ENCODE data around the gene NFIA.
A peak's percentile ranks its signal among the peaks of the same experiment; 100 is the strongest.
"Not testable (repeated sequence)": the region's sequence is repeated elsewhere in the genome, so short reads cannot be mapped to it uniquely, and the experiment has no call there.

Gene NFIA

GRCh38 chr1:61447968-61448430 is 365.6 kb downstream of the NFIA start:
- no peak for FAIRE-seq

DNA sequence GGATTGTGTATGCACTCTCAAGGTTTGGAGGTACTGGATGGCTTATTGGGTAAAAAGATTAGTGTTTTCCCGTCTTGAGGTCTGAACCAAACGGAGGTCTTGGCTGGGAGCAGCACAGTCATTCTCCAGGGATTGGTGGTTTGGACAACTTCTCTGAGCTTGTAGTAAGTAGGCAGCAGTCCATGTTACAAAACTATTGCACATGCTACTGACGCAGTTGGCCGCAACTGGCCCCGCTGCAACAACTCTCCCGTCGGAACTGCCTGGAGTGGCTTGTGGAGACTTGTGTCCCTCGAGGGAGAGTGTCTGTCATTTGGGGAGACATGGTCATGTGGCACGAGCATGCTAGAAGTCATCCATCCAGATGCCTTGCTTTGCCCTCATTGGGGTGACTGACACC is 366.6 kb downstream of the NFIA start:
- DNase-seq (ENCODE audit: low spot score) (no peak), FAIRE-seq (no peak)

More at GRCh38 chr1:61447968-61448430, 365.6 kb downstream of the NFIA start:
- no peak for DNase-seq (ENCODE audit: low spot score)

DNA sequence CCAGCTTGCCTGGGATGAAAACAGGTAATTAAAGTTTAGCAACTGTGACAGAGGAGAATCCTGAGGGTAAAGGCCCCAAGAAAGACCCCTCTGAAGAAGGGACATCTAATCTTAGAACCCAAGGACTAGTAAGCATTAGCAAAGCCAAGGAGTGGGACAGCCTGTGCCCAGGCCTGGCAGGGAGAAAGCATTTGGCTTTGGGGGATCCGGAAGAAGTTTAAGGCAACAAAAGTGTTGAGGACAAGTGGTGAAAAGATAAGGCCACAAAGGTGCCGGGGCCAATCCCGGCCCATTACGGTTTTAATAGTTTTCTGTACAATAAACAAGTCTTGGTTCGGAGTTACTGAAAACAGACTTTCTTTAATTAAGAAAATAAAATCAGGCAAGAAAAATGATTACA is 367.0 kb downstream of the NFIA start:
- no peak for FAIRE-seq
- no peak for DNase-seq (ENCODE audit: low spot score)

GRCh38 chr1:61450454-61450853 is 368.1 kb downstream of the NFIA start:
- FAIRE-seq (no peak), DNase-seq (ENCODE audit: low spot score) (no peak)

- FAIRE-seq (no peak), DNase-seq (ENCODE audit: low spot score) (no peak)
Measured at GRCh38 chr1:61450872-61451571, 368.7 kb downstream of the NFIA start.

GRCh38 chr1:61451572-61451968 is 369.2 kb downstream of the NFIA start:
- DNase-seq (ENCODE audit: low spot score) (no peak), FAIRE-seq (no peak)

DNA sequence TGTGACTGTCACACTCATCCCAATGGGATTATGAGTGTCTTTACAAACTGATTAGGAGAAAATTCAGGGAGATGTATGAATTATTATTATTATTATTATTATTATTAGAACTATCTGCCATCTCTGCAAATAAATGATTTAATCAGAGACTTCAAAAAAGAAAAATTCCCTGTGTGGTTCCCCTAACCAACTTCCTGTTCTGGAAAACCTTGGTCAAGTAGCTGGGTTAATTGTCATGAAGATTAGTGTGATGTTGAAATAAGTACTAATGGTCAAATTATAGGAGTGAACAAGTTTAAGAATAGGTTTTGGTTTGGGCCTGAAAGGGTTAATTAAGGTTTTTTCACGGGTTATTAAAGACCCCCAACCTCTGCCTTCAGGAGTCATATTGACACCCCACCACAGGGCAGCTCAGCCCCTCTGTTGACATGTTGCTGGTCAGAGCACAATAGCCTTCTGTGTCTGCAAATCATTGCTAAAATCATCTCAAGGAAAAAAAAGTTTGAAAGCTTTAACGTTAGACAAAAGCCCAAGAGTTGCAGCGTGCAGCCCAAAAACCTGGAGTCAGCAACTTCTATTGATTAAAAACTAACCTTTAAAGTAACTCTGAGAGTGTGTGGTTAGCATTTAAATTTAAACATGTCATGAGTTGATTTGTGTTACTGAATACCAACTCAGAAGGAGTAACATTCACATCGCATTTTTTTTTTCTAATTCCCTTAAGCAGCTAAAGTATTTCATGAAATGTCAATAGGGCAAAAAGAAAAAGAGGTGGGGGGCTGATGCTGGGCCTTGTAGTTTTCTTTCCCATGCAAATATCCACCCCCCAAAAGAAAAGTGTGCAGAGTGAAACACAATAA is 370.0 kb downstream of the NFIA start:
- no peak for FAIRE-seq
- DNase-seq (ENCODE audit: low spot score): no peak

DNA sequence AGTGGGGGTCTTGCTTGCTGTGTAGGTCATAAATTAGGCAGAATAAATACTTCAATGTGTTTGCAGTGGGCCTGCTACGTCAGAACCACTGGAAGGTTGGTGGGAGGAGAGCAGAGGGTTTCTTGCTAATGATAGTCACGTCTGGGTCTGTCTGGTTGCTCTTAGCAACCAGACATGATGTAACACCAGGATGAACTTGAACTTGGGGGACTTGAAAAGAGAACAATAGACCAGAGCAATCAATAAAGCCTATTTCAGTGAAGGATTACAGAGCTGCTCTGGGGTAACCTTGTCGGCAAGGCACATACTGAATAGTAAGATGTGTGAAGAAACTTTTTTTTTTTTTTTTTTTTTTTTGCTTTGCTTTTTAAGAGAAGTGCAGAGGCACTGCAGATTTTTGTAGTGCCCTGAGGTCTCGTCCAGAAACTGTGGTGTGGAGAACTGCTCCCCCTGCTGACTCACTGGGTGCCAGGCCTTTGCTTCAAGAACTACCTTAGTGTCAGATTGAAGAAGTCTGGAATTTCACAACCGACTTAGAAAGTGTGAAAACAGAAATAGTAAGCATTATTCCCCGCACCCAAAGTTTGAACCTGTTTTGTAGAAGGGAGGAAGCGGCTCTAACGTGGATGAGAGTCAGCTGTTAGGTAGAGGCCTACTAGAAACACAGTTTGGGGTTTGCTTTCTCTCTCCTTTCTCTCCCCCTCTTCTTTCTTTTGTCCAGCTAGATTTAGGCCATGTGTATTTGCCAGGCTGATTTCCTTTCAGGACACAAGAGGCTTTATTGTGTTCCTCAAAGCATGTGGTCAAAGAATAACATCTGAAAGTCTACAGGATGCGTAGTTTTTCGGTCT is 371.0 kb downstream of the NFIA start:
- FAIRE-seq (peak; percentile 60), DNase-seq (ENCODE audit: low spot score) (peak; percentile 74)

- DNase-seq (ENCODE audit: low spot score): no peak
- FAIRE-seq: no peak
Measured at GRCh38 chr1:61455400-61455799, 373.0 kb downstream of the NFIA start.

GRCh38 chr1:61457526-61458040 is 375.2 kb downstream of the NFIA start:
- DNase-seq (ENCODE audit: low spot score) (no peak), FAIRE-seq (no peak)

- DNase-seq (ENCODE audit: low spot score) (no peak), FAIRE-seq (no peak)
Measured at GRCh38 chr1:61459345-61459744, 377.0 kb downstream of the NFIA start.

GRCh38 chr1:61460191-61460590 is 377.8 kb downstream of the NFIA start:
- no peak for FAIRE-seq

GRCh38 chr1:61461406-61462384 is 379.3 kb downstream of the NFIA start:
- no peak for DNase-seq (ENCODE audit: low spot score)
- FAIRE-seq: no peak

More at GRCh38 chr1:61460191-61460590, 377.8 kb downstream of the NFIA start:
- no peak for DNase-seq (ENCODE audit: low spot score)

GRCh38 chr1:61462628-61463027 is 380.3 kb downstream of the NFIA start:
- FAIRE-seq (no peak), DNase-seq (ENCODE audit: low spot score) (no peak)

- no peak for FAIRE-seq
- DNase-seq (ENCODE audit: low spot score): no peak
Measured at GRCh38 chr1:61463220-61463619, 380.9 kb downstream of the NFIA start.

- not testable (repeated sequence) for FAIRE-seq; DNase-seq (ENCODE audit: low spot score)
Measured at GRCh38 chr1:61467836-61468235, 385.5 kb downstream of the NFIA start.

GRCh38 chr1:61469365-61469764 is 387.0 kb downstream of the NFIA start:
- no peak for FAIRE-seq
- DNase-seq (ENCODE audit: low spot score): no peak

DNA sequence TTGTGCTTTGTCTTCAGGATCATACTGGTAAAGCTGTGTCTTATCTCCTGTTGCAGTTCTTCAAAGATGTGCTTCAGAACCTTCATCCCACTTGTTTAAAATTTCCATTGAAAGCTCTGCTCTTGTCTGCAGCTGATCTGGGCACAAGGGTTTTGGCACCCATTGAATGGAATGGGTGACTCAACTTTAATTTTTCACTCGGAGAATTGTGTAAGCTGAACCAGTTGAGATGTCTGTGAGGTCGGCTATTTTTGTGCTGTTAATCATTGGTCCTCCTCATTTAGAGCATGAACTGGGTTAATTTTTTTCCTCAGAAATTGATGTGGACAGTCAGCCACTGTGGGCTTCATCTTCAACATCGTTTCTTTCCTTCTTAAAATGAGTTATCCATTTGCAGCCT is 390.5 kb downstream of the NFIA start:
- FAIRE-seq (no peak), DNase-seq (ENCODE audit: low spot score) (no peak)

DNA sequence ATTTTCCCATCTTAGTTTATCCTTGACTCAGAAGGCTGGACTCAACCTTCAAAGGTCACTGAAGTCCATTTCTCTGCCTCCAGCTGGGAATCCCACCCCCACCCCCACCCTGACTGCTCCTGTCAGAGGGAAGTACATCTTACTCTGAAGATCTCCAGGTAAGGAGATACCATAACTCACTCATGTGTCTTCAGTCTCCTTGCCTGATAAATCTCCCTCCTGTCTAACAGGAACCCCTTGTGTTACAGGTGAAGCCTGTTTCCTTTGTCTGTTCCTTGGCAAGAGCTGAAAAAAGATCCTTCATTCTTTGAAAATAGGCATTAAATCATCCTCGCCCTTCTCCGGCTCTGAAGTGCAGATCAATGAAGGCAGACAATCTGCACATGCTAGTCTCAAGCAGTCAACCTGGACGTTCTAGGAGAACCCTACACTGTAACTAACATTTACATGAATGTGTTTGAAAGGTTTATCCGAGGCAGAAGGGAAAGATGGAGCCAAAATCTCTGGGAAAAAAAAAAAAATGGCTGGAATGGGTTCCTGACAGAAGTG is 392.0 kb downstream of the NFIA start:
- no peak for FAIRE-seq
- no peak for DNase-seq (ENCODE audit: low spot score)

GRCh38 chr1:61474963-61475362 is 392.6 kb downstream of the NFIA start:
- no peak for DNase-seq (ENCODE audit: low spot score)
- FAIRE-seq: no peak
